IPS-NIHi11 (cell line): ENCODE data around the gene SH3BP5.

ENCODE experiments used
- DNase-seq: peaks from one replicate; pipeline ENCODE4 v3.0.0; 2012; ENCODE audit warnings: mixed read lengths, low spot score

SH3BP5 gene

DNA sequence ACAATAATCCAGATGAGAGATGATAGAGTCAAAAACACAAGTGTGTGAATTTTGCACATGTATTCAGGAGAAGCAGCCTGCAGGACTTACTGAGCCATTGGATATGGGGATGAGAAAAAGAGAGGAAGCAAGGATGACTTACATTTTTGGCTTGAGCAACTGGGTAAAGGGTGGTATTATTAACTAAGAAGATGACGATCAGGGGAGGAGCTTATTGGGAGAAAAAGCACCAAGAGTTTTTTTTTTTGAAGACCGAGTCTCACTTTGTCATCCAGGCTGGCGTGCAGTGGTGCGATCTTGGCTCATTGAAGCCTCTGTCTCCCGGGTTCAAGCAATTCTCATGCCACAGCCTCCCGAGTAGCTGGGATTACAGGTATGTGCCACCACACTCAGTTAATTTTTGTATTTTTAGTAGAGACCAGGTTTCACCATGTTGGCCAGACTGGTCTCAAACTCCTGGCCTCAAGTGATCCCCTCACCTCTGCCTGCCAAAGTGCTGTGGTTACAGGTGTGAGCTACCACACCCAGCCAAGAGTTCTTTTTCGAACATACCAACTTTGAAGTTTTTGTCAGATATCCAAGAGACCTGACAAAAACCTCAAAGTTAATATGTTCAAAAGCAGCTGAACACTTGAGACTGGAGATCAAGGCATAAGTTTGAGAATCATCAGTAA is 14.8 kb upstream of the SH3BP5 start:
- no peak for DNase-seq

DNA sequence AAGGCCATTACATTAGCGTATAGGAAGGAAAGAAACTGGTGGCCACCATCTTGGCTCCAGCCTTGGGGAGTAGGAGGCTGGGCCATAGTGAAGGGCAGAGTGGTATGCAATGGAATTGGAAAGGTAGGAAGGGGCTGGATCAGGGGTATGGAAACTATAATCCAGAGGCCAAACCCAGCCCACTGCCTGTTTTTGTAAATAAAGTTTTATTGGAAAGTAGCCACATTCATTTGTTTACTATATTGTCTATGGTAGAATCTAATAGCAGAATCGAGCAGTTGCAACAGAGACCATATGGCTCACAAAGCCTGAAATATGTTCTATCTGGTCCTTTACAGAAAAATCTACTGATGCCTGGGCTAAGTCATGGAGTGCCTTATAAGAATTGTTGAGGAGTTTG is 14.1 kb upstream of the SH3BP5 start:
- DNase-seq: no peak

DNA sequence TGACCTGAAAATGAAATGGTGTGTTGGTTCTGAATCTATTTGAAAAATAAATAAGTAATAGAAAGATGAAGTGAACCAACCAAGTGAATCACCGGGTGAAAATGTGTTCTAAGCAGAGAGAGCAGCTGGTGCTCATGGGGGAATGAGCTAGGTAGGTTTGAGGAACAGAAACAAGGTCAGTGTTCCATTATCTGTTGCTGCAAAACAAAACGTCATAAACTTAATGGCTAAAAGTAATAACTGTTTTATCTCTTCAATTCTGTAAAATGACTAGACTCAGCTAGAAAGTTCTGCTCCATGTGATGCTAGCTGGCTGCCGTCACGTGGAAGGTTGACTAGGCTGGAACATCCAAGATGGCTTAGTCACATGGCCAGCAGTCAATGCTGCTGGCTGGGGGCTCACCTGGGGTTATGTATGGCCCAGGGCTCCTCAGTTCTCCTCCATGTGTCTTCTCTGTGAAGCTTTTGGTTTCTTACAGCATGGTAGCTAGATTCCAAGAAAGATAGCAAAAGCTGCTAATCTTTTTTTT is 13.3 kb upstream of the SH3BP5 start:
- no peak for DNase-seq

DNA sequence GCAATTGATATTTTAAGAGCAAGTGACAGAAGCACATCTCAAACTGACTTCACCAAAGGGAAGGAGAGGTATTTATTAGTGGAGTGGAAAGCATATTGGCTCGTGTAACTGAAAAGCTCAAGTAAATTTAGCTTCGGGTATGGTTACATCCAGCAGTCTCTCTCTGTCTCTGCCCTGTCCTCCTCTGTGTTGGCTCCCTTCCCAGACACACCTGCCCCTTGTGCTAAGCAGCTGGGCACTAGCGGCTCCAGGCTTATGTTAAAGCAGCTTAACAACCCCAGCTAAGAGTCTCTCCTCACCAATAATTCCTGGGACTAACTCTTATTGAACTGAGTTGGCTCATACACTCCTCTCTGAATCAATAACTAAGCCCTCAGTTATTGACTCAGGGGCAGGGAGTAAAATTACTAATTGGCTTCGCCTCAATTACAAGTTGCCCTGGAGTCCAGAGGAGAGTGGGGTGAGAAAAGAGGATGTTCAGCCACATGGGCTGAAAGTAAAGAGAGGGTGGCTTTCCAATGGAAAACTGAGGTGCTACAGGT is 12.8 kb upstream of the SH3BP5 start:
- no peak for DNase-seq

DNA sequence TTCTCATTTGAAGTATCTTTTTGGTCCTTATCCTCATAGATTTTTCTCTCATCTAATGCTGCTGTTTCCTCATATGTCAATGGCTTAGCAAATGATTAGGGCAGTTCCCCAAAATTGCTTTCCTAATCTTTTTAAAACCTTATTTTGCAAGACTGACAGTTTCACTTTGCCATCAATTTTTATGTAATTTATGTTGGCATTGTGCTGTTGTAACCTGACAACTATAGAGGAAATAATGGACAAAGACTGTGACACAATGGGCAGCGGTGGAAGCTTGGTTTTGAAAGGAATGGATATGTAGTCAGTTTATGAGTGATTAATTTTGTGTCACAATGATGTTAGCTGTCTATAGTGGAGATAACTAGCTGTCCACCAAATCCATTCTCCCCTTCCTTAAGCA is 10.6 kb upstream of the SH3BP5 start:
- no peak for DNase-seq

DNA sequence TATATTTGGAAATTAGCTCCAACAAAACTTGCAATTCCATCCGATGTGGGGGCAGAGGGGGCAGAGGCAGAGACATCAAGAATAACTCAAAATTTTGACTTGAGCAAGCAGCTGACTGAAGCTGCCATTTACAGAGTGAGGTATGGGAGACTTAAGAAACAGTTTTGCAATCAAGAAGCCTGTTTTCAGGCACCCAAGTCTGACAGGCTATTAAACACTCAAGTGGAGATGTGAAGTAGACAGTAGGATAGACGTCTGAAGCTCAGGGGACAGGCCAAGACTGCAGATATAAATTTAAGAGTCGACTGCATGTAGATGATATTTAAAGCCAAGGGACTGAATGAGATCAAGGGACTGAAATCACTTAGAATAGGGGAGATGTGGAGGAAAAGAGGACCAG is 9.9 kb upstream of the SH3BP5 start:
- DNase-seq: no peak

DNA sequence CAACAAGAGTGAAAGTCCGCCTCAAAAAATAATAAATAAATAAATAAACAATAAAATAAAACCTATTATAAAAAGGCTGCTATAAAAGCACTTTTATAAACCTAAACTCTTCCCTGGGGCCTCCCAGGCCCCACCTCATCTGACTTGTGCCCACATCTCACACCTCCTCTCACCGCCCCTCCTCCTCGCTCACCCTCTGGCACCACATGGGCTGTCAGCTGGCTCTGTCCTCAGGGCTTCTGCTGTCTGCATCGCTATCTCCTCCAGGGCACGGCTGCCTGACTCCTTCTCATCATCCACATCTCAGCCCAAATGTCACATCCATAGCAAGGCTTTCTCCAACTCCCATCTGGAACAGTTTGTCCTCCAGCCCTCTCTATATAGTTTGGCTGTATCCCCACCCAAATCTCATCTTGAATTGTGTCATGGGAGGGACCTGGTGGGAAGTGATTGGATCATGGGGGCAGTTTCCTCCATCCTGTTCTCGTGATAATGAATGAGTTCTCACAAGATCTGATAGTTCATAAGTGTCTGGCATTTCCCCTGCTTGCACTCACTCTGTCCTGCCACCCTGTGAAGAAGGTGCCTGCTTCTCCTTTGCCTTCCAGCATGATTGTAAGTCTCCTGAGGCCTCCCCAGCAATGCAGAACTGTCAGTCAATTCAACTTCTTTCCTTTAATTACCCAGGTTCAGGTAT is 8.8 kb upstream of the SH3BP5 start:
- DNase-seq: no peak

DNA sequence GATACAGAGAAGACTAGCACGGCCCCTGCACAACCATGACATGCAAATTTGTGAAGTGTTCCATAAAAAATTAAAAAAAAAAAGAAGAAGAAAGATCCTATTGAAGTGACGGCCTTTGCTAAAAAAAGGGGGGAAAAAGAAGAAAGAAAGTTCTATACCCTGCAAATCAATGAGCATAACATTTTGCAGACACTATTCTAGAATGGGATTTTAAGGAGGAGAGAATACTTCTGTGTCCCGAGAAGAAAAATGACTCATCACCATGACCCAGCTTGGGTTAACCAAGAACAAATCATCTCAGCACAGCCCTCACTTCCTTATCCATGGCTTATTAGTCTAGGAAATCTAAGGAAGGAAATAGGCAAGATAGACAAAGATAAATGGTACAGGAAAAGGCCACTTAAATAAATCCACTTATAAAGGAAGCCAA is 7.4 kb upstream of the SH3BP5 start:
- DNase-seq: no peak

DNA sequence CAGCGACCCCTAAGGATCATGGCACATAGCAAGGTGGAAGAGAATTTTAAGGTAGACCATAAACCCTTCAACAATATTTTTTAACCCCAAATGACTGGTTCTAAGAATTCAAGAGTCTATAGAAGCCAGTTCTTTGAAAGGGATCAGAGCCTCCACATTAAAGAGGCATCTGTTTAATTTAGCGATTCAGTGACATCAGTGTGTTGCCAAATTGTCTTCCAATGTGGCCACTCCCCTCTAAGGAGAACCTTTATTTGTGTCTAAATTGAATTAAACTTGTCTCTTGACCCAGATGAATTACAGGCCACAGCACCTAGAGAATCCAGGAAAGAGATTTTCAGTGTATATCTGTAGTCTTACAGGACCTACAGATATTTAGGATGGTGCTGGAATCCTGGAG is 6.6 kb upstream of the SH3BP5 start:
- no peak for DNase-seq

DNA sequence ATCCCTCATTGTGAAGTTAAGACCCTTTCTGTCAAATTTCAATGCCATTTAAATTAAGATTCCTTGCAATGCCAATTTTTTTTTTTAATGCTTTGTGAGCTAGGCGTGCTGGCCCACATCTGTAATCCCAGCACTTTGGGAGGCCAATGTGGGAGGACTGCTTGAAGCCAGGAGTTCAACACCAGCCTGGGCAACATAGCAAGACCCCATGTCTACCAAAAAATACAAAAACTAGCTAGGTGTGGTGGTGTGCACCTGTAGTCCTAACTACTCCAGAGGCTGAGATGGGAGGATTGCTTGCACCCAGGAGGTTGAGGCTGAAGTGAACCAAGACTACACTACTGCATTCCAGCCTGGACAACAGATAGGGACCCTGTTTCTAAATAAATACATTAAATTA is 5.6 kb upstream of the SH3BP5 start:
- no peak for DNase-seq

DNA sequence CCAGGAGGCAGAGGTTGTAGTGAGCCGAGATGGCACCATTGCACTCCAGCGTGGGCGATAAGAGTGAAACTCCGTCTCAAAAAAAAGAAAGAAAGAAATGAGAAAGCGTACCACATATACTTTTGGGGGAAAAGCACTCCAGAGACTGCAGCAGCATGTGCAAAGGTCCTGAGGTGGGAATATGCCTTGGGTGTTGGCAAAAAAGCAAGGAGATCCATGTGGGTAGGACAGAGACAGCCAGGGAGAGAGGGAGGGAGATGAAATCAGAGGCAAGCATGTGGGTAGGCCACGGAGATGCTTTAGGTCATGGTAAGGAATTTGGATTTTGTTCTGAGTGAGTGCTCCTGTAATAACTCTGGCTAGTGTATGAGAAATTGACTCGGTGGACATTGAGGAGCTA is 3.7 kb upstream of the SH3BP5 start:
- DNase-seq: no peak

DNA sequence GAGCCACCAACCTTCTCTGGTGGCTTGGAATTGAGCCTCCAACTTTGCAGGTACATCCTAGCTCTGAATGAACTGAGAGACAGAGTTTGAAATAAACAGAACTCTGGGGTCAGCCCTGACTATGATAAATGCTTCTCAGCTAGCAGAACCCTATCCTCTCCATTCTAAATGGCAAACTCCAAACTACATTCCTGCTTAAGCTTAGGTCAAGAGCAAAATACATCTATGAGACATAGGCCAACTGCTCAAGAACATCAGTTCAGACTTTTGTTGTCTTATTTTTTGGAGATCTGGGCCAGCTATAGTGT is 1.5 kb upstream of the SH3BP5 start:
- no peak for DNase-seq

DNA sequence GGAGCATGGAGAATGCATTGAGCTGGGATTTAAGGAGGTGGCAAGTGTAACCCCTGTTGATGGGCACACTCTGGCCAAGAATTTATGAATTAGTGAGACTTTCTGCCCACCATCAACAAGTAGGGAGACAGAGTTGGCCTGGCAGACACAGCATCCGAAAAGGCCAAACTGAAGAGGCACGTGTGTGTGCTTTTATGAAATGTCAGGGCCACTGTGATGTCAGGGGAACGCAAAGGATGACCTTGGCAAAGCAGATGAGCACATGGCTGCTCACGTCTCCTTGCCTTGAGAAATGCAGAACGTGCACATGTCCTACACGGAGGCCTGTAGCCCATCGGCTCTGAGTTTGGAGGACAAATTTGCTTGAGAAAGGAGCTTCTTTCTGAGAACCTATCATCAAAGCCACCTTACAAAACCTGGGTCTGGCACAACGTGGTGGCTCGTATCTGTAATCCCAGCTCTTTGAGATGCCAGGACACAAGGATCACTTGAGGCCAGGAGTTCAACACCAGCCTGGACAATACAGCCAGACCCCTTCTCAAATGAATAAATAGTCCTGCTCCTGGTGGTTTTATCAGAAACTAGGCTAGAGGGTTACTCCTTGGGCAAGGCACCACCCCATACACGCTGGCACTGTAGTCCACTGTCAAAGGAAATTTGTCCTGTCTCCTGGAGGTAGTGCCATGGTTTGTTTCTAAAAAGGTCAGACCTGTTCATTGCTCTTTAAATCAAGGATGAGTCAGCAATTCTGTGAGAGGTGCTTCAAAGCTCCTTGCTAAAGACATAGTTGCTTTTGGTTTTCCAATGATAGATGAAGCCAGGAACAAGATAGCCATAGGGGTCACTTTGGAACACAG is 941 bp upstream of the SH3BP5 start:
- no peak for DNase-seq

DNA sequence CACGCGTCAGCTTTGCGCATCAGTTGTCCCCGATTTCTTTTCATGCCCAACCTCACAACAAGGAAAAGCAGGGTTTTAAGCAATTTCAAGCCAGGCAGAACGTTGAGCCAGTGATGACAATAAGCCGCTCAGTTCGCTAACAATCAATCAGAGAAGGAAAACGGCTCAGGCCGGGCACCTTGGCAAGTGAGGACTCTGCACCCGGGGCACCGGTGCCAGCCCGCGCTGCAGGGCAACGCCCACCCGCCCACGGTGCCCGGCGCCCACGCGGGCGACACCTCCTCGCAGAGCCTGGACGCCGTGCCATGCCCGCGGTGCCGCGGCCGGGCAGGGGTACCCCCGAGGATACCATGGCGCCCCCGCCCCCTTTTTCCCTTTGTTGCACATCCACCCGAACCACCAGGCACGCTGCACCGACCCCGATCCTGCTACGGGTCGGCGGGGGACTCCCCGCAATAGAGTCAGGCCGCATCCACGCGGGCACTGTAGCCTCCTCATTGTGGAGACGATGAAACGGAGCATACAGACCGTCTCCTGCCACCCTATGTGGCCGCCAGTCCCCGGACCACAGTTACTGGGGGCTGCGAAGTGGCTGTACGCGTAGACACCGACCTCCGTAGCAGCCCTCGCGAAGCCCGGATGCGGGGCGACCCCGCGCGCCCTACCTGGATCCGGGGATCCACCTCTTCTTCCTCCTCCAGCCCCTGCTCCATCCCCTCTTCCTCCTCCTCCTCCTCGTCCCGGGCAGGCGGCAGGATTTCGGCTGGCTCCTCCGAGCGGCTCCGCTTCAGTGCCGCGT is 581 bp downstream of the SH3BP5 start:
- DNase-seq: peak; percentile 19

DNA sequence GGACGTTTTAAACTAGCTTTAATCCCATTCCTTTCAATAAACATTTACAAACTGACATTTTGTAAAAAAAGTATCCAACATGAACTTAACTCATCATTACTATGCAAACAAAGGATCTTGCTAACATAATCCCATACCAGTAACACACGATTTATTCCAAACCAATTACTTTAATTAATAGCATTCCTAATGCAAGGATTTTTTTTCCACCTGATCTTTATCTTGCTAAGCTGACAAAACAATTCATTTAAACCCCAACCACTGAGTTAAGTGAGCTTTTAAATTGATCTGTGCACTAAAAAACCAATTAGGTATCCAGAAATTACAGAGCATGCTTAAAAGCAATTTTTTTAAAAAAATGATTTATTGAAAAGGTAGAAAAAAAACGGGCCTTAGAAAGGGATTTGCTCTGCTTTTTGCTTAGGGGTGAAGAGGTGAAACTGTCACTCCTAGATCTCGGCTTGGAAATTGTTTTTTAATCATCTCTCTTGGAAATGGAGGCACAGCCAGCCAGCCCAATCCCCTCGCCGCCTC is 1.2 kb downstream of the SH3BP5 start:
- no peak for DNase-seq

DNA sequence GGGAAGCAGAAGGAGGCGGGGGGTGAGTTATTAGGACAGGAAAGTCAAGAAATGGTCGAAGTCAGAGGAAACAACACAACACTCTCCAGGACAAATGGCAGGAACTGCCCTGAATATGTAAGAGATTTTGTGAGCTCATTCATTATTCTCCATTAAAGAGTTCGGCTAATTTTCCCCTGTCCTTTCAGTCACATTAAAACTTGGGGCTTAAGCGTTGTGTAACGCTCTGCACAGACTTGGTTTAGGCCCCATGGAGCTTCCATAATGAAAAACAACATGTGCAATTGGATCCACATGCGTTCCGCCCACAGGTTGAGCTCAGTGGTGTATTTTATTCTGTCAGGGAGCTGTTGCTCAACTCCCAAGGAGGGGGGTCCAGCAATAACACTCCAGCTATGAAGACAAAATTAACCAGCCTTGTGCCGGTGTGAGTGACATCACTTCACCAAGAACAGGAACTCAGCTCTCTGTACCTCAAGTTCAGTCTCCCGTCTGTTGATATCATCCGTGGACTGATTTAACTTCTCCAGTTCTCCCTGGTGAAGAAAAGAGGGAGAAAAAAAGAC is 2.3 kb downstream of the SH3BP5 start:
- peak; percentile 29 for DNase-seq

DNA sequence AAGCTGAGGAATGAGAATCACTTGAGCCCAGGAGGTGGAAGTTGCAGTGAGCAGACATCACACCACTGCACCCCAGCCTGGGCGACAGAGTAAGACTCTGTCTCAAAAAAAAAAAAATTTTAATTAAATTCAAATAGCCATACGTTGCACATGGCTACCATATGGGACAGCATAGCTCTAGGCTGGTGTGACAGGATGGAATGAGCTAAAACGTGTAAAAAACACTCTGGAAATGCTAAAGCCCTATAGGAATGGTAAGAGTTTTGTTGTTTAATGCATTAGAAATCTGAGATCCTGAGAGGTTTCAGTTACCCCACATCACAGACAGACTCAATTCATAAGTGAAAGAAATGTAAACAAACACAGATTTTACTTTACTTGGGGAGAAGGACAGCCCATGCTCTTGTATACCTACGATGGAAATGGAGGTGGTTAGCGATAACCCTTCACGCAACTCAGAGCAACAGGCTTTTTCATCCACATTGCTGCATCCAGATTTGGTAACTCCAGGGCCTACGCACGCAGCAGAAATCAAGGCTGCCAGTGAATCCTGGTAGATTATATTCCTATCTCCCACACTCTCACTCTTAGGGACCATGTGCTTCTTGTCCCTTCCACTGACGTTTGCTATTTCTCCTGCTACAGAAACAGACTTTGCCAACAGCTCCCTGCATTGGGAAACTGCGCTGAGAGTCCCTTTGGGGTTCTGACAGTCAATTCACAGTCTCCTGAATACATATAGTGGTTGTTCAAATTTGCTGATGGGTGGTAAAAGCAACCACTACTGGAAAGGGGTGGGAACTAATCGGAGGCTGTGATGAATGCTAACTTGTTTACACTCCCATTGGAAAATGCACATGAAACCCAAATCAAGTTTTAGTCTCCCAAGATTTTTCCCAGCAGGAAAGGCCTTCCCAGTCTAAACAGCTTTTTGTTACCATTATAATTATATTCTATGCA is 3.1 kb downstream of the SH3BP5 start:
- no peak for DNase-seq

DNA sequence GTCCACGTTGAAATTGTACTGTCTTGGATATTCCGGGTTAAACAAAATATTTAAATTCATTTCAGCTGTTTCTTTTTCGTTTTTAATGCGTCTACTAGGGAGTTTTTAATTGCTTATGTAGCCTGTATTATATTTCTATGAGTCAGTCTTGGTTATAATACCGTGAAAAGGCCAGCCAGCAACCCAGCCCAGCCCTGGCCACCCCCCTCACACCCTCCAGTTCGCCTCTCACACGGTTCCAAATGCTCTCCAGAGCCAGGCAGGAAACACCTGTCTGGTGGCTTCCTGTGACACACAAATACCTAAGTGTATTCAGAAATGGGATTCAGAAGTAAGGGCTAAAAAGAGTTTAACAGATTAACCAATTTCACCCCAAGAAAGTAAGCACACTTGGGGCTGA is 4.4 kb downstream of the SH3BP5 start:
- DNase-seq: peak; percentile 32

DNA sequence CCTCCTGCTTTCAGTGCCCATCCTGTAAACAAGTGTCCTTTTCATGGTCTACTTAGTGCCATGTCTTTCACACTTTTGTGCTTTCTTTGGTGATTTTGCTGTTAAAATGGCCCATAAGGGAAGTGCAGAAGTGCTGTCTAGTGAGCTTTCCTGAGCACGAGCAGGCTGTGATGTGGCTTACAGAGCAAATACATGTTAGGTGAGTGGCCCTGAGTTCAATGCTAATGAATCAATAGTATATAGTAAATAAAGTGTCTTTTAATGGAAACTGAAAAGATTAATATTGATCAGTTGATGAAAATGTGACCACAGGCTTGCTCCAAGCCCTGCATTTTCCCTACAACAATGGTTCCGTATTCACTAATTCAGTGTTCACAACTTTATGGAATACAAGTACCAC is 5.7 kb downstream of the SH3BP5 start:
- DNase-seq: no peak

DNA sequence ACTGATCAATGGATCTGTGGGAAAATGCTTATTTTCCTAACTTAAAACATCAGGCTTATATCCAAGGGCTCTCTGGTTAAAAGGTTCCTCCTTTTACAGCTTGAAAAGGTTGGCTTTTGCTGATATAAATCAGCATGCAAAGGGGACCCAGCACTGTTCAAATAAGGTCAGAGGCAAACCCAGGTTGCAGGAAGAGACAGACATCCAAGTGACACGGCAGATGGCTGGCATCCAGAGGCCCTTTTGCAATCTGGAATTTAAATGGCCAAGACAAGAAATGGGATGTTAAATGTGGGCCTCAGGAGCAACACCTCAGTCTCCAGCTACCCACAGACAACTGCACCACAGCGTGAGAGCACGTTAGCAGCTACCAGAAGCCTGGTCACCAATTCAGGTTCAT is 6.3 kb downstream of the SH3BP5 start:
- DNase-seq: no peak
